GM03348 (cell line): Measurements from ENCODE around the gene POLH.
A peak's percentile ranks its signal among the peaks of the same experiment; 100 is the strongest.

Experiments
- DNase-seq: peaks from one replicate; pipeline ENCODE4 v3.0.0; 2012; ENCODE audit warnings: low spot score

The POLH gene

GRCh38 chr6:43606019-43606418, 30.0 kb downstream of the POLH start:
- DNase-seq = no peak

DNA sequence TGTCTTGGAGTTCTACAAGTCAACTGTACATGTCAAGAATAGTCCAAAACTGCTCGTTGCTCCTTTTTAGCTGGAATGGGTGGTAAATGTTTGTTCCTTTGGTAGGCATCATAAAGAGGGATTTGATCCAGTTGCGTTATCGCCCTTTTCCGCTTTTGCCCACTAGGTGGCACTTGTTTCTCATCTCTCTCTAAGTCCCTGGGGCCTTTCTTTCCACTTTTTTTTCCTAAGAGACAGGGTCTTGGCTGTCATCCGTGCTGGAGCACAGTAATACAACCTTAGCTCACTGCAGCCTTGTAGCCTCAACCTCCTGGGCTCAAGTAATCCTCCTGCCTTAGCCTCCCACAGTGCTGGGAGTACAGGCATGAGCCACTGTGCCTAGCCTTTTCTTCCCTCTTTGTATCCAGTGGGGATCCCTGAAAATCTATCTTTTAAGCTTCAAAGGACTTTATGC, 32.4 kb downstream of the POLH start:
- peak; percentile 79 for DNase-seq

- no peak for DNase-seq
Observed at GRCh38 chr6:43608807-43609206, 32.8 kb downstream of the POLH start.

DNA sequence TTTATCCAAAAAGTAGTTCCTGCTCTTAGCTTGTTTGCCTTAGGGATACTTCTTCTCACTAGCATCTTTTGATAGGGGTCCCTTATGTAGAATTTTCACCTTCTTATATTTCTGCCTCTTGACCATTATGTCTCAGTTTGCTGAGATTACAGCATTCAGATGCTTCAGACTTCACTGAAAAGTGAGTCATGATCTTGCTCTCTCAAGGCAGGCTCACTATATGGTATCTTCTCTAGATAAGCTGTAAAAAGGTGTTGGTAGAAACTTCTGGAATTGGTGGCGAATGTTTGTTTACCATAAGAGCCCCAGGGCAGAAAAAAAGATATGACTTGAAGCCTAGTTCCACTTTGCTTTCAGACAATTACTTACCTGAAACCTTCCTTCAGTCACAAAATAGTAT, 33.4 kb downstream of the POLH start:
- DNase-seq = no peak

DNA sequence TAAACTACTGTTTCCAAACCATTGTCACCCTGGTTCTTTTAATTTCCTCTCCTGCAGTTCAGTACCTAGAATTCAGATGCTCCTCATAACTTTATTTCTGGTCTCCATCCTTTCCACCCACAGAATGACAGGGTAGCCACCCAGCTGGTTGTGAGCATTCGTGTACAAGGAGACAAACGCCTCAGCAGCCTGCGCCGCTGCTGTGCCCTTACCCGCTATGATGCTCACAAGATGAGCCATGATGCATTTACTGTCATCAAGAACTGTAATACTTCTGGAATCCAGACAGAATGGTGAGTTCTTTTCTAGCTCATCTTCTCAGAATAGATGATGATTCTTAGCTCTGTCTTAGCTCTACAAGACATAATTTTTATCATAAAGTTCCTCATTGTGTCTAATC, 34.4 kb downstream of the POLH start:
- DNase-seq = no peak

DNA sequence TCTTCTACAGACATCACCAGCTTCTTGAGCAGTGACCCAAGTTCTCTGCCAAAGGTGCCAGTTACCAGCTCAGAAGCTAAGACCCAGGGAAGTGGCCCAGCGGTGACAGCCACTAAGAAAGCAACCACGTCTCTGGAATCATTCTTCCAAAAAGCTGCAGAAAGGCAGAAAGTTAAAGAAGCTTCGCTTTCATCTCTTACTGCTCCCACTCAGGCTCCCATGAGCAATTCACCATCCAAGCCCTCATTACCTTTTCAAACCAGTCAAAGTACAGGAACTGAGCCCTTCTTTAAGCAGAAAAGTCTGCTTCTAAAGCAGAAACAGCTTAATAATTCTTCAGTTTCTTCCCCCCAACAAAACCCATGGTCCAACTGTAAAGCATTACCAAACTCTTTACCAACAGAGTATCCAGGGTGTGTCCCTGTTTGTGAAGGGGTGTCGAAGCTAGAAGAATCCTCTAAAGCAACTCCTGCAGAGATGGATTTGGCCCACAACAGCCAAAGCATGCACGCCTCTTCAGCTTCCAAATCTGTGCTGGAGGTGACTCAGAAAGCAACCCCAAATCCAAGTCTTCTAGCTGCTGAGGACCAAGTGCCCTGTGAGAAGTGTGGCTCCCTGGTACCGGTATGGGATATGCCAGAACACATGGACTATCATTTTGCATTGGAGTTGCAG, 37.9 kb downstream of the POLH start:
- DNase-seq = no peak

- DNase-seq = no peak
Observed at GRCh38 chr6:43614396-43614730, 38.4 kb downstream of the POLH start.

- DNase-seq = no peak
Observed at GRCh38 chr6:43616725-43617472, 40.9 kb downstream of the POLH start.

DNA sequence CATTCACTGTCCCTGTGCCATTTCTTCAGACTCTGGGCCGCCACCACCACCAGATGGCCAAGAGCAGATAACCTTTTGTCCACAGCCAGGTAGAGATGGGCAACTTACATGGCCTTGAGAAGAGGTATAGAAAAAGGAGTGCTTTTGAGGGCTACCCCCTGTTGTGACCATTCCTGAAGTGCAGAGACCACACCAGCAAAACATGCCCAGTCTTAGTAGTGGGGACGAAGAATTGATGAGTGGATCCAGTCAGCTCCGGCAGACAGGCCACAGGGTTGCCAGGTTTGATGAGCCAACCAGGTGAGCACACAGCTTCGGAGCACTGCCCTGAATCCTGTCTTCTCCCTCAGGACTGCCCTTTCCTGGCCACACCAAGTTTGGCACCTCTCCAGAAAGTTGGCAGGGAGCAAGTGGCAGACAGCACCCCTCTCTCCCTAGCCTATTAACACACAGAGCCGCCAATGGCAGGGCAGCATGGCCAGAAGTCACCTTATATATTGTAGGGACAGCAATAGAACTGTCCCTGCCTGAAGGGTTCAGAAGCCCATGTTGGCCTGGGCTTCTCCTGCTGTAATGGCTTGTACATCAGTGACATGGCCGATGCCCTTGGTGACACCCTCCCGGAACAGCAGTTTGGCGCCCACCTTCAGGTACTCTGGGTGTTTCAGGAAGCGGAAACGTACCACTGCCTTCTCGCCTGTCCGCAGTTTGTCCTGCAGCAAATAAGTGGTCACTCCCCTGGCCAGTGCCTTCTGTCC, 45.3 kb downstream of the POLH start:
- no peak for DNase-seq

DNA sequence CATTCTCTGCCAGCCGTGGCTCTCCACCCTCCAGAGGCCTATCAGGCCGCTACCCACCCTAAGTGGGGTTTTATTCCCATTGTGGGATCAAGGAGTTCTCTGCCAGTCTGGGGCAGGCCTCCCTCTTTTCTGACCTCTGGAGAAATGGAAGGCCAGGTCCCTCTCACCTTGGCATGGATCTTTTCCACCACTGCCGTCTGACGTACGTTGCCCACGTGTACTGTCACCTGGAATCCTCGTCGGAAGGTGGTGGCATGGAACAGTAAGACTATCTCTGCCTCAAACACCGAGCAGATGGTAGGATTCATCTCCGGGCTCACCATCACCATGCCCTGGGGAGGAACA, 45.8 kb downstream of the POLH start:
- DNase-seq = no peak

GRCh38 chr6:43622541-43622940, 46.6 kb downstream of the POLH start:
- DNase-seq = no peak

- DNase-seq = no peak
Observed at GRCh38 chr6:43623880-43624785, 48.1 kb downstream of the POLH start.

DNA sequence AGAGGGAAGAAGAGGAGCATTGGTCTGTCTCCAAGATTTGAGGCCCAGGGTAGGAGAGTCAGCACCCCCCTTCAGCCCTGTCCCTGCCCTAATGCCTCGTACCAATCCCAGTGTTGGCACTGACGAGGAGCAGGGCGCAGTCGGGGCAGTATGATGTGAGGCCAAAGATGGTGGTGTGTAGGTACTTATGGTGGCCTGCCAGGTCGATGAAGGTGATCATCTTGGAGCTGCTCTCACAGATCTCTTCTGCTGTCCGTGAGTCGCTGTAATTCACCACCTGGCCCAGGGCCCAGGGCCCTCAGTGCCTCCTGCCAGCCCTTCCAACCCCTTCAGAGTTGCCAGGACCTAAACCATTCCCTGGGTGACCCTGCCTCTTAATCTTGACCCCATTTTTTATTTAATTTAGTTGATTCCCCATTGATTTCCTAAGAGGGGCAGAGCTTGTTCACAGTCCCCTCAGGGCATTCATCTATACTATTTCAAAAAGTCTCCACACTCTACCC, 48.9 kb downstream of the POLH start:
- DNase-seq = no peak

- DNase-seq = no peak
Observed at GRCh38 chr6:43625393-43625992, 49.5 kb downstream of the POLH start.

DNA sequence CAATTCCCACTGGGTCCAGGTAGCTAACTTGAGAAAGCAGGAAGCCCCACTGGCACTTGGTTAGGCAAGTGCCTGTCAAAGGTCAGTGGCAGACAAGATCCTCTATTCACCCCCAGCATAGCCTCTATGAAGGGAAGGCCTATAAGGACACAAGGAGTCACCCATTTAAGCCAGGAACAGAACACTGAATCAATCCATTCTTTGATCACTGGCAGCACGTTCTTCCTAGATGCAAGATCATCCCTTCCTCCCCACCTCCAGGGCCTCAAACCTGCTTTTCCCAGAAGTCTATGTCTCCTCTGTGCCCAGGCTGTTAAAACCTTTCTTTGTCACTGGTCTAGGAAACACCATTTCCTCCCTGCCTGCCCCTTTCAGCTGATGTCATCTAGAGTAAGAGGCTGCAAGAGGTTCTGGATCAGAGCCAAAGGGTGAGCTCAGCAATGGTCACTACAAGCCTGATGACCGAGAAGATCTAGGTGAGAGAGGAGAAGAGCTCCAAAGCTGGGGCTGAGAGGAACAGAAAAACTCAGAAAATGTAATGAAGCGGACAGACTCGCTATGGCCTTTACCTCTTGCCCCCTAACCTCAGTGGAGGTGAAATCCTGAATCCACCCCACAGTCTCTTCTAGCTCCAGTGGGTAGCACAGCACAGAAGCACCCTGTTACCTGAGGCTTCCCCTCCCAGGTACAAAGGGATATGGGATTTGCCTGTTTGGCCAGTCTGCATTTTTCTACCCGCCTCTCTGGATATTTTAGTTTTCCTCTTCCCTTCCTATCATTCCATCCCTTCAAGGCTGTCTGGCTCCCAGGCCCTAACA, 51.2 kb downstream of the POLH start:
- DNase-seq = peak; percentile 87

- DNase-seq = peak; percentile 63
Observed at GRCh38 chr6:43628393-43629103, 52.6 kb downstream of the POLH start.

- peak; percentile 97 for DNase-seq
Observed at GRCh38 chr6:43629104-43629504, 53.1 kb downstream of the POLH start, which contains the start of gene GTPBP2. Gene GTPBP2 (minus strand): TSS chr6:43629264. CDS start chr6:43629162, 102 bp downstream.

GRCh38 chr6:43629505-43630300, 53.7 kb downstream of the POLH start:
- DNase-seq = peak; percentile 98
